A549 (cell line): ENCODE measurements around the gene RTKN2.

Experiments used
- CBX2 ChIP-seq: fragments of 200-600 bp; sonication (generic); IDR thresholded peaks from 2 replicates; pipeline ENCODE4 v1.6.1; 2016; ENCODE audit warnings: low read depth, mild to moderate bottlenecking, borderline replicate concordance
- CEBPB ChIP-seq, 2 experiments: fragments of >200 bp in 1 of 2; sonication (Bioruptor Twin) in 1 of 2; formaldehyde crosslinking in 1 of 2; IDR thresholded peaks; 2 replicates each; pipeline ENCODE4 v1.6.1; 2012 to 2016
- CTCF ChIP-seq: fragments of >200 bp; sonication (Bioruptor Twin); formaldehyde crosslinking; IDR thresholded peaks from 3 replicates; pipeline ENCODE4 v1.5.1; 2016
- EP300 ChIP-seq, 2 experiments: fragments of >200 bp; sonication (Bioruptor Twin); formaldehyde crosslinking; IDR thresholded peaks; 2 replicates in 1 of 2; 3 replicates in 1 of 2; pipeline ENCODE4 v1.6.1; 2016 to 2017
- HMGXB4 ChIP-seq: fragments of 250-450 bp; sonication (Bioruptor Pico); IDR thresholded peaks from 2 replicates; pipeline ENCODE4 v1.5.0; 2021; ENCODE audit warnings: mild to moderate bottlenecking, moderate library complexity, borderline replicate concordance
- MAX ChIP-seq: IDR thresholded peaks from 2 replicates; pipeline ENCODE4 v1.6.1; 2012
- MYC ChIP-seq: IDR thresholded peaks from 2 replicates; pipeline ENCODE4 v1.6.1; 2012; ENCODE audit warnings: mild to moderate bottlenecking, inconsistent platforms, low read length, improper control_type of control experiment, borderline replicate concordance
- PBX3 ChIP-seq: IDR thresholded peaks from 2 replicates; pipeline ENCODE4 v1.6.1; 2012
- POLR2A ChIP-seq: IDR thresholded peaks from 2 replicates; pipeline ENCODE4 v1.6.1; 2012; ENCODE audit warnings: mild to moderate bottlenecking, low read length
- RAD21 ChIP-seq, 2 experiments: fragments of >200 bp in 1 of 2; sonication (Bioruptor Twin) in 1 of 2; formaldehyde crosslinking in 1 of 2; IDR thresholded peaks in 1 of 2; conservative IDR thresholded peaks in 1 of 2; 2 replicates in 1 of 2; 3 replicates in 1 of 2; pipeline ENCODE4 v1.6.1; 2012 to 2018; ENCODE audit warnings: inconsistent platforms in 1 of 2
- RNF2 ChIP-seq: fragments of 200-600 bp; sonication (generic); IDR thresholded peaks from 2 replicates; pipeline ENCODE4 v1.6.1; 2016; ENCODE audit warnings: low read depth, mild to moderate bottlenecking, antibody characterized with exemption, moderate library complexity, borderline replicate concordance
- TFCP2L1 ChIP-seq: fragments of 250-450 bp; sonication (Bioruptor Pico); IDR thresholded peaks from 2 replicates; pipeline ENCODE4 v1.5.0; 2021; ENCODE audit warnings: mild to moderate bottlenecking
- TF ChIP-seq, protein P1 (sequence below): fragments of >200 bp; sonication (Bioruptor Twin); formaldehyde crosslinking; IDR thresholded peaks from 3 replicates; pipeline ENCODE4 v1.6.1; 2016
- TF ChIP-seq, protein P2 (sequence below): fragments of 450-650 bp; IDR thresholded peaks from 2 replicates; pipeline ENCODE4 v1.6.1; 2014; ENCODE audit warnings: antibody characterized with exemption

GRCh38 chr10:62178568-62178967, 90.1 kb downstream of the RTKN2 start:
- TF ChIP-seq, protein P1, sequence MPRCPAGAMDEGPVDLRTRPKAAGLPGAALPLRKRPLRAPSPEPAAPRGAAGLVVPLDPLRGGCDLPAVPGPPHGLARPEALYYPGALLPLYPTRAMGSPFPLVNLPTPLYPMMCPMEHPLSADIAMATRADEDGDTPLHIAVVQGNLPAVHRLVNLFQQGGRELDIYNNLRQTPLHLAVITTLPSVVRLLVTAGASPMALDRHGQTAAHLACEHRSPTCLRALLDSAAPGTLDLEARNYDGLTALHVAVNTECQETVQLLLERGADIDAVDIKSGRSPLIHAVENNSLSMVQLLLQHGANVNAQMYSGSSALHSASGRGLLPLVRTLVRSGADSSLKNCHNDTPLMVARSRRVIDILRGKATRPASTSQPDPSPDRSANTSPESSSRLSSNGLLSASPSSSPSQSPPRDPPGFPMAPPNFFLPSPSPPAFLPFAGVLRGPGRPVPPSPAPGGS: no peak
- TF ChIP-seq RAD21 (conservative IDR thresholded peaks at IDR 0.05 in 1 of 2, IDR thresholded peaks at IDR 0.05 in 1 of 2): no peak
- TF ChIP-seq CTCF: no peak
- no peak for TF ChIP-seq HMGXB4 (CRISPR knock-in tag)
- TF ChIP-seq, protein P2, sequence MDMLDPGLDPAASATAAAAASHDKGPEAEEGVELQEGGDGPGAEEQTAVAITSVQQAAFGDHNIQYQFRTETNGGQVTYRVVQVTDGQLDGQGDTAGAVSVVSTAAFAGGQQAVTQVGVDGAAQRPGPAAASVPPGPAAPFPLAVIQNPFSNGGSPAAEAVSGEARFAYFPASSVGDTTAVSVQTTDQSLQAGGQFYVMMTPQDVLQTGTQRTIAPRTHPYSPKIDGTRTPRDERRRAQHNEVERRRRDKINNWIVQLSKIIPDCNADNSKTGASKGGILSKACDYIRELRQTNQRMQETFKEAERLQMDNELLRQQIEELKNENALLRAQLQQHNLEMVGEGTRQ: no peak
- no peak for TF ChIP-seq PBX3
- TF ChIP-seq MAX: no peak
- no peak for TF ChIP-seq EP300 (IDR thresholded peaks at IDR 0.05)
- no peak for TF ChIP-seq CEBPB (IDR thresholded peaks at IDR 0.05)
- TF ChIP-seq MYC: no peak
- no peak for TF ChIP-seq POLR2A
- no peak for TF ChIP-seq RNF2
- no peak for TF ChIP-seq TFCP2L1 (CRISPR knock-in tag)
- TF ChIP-seq CBX2: no peak
